HG02943 (cell line): ENCODE data around the gene ACAN.

Experiments used
- ATAC-seq: cut with Tn5 transposase; IDR thresholded peaks from one replicate; pipeline ENCODE4 v1.9.1; 2021; ENCODE audit warnings: mild to moderate bottlenecking, low read depth, moderate library complexity; ENCODE audit not compliant: unreplicated experiment

The ACAN gene

DNA sequence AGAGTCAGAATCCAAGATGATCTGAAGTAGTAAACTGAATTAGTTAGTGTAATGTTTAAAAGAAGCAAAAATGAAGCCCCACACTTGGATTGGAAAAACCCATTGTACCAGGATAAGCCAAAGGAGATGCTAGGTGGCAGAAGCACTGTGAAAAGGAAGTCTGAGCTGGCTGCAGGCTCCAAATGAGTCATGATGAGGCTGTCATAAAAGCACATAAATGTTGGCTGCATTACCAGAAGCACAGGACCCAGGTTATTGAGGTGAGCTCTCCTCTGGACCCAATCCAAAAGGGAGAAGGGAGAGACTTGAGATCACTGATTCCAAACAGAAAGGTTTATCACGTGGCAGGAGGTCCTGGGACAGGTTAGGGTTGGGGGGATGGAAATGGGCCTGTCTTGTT is 3.2 kb upstream of the ACAN start:
- no peak for ATAC-seq

DNA sequence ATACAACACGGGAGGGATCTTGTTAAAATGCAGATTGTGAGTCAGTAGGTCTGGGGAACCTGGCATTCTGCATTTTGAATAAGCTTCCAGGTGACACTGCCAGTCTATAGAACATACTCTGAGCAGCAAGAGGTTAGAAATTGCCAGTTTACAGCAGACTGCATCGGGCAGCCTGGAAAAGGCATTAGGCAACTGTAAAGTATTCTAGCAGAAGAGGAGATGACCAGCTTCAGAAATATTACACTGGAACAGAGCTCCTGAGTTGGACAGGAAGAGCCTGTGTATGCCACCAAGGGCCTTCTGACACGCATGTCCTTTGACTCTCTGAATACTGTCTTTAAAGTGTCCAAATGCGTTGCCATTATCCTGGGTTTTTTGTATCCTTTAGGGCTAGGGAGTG is 2.5 kb upstream of the ACAN start:
- ATAC-seq, result no peak

DNA sequence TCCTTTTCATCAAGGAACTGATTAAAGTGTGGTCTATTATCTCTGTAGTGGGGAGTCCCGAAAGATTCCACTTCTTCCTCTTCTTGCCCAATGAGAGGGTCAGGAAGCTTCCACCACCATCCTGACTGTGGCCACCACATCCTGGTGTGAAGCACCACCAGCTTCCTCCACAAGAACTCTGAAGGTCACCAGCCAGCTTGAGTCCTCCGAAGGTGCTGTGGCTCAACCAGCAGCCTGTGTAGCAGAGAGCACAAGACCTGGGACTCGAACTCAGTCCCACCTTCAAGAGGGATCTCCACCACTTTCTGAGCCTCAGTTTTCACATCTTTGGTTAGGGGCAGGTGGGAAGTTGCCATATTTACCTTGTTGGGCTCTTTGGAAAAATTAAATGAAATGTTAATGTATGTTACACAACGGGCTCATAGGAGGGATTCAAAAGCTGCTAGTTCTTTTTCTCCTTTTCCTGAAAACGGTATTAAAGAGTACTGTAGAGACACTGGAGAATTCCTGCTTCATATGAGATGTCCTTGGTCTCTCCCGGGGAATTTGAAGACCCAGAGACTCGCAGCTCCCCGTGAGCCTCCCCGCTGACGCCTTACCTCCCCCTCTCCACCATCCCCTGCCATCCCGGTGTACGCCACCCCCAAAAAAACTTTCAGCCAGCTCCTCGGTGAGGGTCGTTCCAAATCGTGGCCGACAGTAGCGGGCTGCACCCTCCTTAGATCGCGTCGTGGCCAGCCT is 816 bp upstream of the ACAN start:
- ATAC-seq, result no peak

DNA sequence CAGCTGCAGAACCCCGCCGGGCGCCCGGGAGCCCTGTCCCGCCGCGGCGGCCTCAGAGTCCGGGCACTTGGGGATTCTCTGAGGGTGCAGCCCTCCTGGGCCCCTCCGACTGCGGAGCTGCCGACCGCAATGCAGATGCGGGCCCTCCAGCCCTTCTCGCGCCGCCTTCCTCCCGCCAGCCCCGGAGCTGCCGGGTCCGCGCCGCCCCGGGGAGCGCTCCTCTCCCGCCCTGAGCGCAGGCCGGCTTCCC is 320 bp upstream of the ACAN start:
- ATAC-seq, result no peak

DNA sequence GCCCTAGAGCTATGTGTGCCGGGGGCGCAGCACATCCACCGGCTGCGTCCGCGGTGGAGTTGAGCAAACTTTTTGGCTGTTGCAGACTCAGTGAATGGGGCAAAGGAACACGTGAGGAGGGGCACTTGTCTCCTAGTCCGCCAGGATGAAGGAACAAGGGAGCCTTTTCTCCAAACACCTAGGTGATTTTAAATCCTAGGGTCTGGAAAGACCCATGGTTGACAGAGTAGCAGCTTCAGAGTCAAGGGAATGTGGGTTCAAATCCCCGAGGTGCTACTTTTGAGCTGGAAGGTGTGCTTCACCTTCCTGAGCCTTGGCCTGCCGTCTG is 648 bp downstream of the ACAN start:
- no peak for ATAC-seq

DNA sequence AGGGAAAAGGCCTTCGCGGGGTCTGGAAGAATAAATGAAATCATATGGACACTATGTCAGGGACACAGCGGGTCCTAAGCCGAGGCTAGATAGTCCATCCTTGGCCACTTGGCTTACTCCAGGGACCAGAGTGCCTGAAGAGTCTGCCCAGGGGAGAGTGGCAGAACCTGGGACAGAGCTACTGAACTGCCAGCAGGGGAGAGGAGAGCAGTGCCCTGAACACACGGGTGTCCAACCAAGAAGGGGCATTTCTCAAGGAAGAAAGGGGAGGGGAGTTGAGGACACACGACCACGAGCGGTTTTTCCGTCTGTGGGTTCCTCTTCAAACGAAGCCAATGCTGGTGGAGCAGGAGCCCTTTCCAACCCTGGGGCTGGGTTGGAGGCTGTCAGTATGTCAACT is 1.0 kb downstream of the ACAN start:
- ATAC-seq, result no peak

DNA sequence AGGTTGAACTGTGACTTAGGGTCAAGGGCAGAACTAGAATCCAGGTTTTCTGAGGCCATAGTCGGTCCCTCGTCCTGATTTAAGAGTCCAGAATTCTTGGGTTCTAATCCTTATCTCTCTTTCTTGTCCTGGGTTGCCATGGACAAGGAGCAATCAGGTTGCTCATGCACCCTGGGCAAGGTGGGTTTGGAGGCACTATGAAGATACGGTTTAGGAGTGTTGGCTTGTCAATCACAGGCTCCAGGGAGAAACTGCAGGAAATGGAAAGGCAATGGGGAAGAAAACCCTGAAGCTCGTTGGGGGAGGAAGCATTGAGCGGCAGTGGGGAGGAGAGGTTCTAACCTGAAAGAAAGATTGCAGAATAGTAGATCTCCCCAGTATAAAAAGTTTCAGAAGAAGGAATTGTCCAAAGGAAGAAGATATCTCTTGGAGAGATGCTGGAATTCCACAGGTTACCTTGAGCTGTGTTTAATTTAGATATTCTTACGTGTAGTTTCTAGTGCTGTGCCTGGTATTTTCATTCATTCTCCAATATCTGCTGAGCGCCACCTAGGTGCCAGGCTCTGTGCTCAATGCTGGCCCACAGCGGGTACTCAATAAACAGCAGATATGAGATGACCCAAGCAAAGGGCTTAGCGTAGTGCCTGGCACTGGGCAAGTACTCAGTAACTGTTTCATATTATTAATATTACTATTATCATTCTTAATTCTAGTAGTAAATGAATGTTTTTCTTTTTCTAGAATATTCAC is 2.0 kb downstream of the ACAN start:
- ATAC-seq, result no peak

DNA sequence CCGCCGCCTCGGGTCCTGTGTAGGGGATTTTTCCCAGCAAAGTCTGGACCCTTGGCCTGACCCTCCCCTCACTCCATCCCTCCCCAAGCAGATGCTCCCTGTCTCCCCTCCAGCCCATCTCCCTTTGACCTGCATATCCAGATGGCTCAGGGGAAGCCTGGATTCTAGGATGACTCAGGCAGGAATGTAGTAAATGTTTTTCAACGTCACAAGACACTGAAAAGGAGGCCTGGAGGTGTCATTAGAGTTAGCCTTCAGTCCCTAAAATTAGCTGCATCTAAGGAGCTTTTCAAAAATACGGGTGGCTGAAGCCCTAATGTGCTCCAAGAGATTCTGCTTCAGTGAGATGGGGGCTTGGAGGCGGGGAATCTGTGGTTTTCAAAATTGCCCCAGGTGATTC is 7.2 kb downstream of the ACAN start:
- no peak for ATAC-seq

DNA sequence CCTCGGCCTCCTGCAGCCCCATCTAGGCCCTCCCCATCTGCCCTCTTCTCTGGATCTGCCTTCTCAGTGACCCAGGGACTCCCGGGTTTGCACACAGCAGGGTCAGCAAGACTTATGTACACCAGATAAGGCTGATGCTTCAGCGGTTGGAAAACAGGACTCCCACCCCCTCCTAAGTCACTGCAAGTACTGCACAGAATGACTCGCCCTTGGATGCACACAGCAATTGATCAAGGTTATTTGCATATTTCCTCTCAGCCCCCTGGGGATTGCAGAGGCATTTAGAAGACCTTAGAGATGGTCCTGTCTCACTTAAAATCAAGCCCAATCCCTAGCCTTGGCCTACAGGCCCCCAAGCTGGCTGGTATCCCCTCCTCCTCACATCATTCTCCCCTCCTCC is 8.9 kb downstream of the ACAN start:
- ATAC-seq, result no peak

DNA sequence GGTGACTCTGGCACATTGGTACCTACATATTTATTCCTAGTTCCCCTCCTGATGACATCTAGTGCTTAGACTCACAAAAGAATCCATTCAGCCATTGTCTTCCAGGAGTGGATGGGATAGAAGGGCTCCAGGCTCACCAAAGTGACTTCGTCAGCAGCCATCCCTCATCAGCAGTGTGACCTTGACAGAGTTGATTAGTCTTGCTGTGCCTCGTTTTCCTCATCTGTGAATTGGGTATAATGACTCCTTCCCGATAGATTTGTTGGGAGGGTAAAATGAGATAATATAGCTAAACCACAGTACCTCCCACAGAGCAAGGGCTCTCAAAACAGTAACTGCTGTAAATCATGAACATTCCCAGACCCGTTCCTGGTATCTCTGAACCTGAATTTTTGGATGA is 10.7 kb downstream of the ACAN start:
- no peak for ATAC-seq

DNA sequence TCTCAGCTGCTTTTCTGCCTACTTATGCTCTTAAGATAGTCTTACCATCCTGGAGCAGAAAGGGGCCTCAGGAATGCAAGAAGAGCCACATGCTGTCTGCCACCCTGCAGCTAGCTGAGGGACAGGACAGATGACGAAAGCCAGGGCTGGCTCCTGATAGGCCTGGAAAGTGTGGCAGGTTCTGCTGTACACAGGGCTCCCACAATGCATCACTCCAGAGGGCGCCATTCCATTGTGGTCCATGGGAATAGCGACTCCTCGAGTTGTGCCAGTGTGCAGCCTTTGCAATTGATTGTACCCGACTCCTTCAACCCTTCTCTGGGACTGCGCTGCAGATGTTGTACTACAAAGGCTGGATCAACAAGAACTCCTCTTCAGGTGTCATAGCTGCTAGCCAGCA is 11.2 kb downstream of the ACAN start:
- ATAC-seq, result no peak

DNA sequence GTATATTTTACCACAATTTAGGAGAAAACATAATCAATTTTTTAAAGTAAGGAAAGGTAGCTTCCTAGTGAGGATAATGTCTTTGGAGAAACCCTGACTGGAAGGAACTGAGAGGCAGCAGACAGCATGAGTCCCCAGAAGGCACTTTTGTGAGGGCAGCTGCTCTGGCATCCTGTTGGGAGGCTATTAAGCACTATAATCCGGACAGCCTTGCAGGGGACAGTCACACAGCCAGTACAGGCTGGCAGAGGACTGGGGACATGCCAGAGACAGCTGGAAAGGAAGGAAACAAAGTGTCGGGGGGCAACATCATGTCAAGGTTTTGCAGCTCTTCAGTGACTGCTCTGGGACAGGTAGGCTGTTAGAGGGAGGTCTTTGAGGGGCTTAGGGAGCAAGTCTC is 15.7 kb downstream of the ACAN start:
- ATAC-seq, result no peak

DNA sequence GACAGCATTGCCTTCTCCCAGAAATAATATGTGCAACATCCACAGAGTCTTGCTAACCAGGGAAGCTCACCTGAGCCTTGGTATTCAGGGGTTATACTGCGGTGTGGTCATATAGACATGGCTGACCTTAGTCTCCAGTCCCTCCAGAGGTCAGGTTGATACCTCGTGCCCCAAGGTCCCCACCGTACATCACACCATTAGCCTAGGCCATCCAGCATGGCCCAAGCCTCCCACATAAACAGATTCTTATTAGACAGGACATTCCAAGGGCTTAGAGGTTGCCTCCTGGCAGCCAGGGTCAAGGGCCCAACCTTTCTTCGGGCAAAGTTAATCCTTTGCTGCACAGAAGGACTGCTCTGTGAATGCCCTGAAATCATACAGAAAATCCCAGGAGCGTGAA is 18.8 kb downstream of the ACAN start:
- no peak for ATAC-seq

DNA sequence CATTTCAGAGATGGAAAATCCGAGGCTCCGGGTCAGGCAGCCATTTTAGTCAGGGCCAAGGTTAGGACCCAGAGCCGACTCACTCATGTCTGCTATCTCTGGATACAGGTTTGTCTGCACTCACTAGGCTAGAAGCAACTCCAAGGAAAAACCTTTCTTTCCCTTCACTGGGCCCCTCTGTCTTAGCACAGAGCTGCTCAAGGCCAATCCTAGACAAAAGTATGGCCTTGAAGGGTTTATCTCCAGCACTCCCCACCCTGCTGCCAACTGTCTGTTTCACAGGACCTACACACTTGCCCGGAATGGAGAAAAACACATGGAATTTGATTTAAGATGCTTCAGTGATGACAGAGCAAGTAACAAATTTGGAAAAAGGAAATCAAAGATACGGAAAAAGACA is 25.6 kb downstream of the ACAN start:
- ATAC-seq, result no peak

DNA sequence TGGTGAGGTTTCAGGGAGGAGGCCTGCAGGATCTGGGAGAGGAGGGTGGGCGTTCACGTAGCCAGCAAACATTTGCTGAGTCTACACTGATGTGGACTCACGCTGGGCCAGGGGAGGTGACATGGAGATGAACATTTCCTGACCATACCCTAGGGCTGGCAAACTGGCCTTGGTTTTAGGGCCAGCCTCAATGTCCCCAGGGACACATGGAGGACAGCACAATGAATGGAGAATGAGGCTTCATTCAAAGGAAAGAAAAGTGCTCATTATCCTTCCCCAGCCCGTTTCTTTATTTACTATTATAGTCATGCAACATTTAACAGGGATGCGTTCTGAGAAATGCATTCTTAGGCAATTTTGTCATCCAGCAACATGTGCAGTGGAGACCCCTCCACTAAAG is 26.8 kb downstream of the ACAN start:
- no peak for ATAC-seq

DNA sequence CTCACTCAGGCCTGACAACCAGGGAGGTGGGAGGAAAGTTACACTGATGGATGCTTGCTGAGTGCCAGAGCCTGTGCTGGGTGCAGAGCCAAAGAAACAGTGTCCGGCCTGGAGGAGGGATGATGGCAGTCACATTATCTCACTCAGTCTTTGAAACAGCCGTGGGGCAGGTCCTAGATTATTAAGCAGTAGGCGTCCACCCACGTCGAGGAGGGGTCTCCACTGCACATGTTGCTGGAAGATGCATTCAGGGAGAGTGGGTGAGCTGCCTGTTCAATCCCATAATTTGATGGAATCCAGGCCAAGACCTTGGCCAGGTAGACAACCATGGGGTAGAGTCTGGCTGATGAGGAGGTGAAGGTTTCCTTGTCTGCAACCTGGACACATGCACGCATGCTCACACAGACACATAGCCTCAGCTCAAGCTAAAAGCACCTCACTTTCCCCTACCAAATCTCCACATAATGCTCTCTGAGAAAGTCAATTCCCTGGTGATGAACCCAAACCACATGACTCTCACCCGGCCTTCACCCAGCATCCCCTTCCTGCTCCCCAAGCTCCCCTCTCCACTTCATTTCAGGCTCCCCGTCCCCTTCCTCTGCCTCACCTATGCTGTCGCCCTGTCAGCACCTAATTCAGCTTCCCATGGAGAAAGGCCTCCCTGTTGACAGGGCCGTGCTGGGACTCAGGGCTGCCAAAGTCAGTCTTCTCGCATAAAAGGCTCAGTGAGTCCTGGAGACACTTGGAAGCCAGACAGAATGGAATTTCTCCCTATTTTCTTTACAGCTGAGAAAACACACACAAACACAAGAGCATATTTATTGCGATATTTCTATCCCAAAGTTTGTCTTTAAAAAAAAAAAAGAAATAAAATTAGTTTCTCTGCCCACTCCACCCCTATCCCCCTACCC is 29.8 kb downstream of the ACAN start:
- ATAC-seq, result no peak

DNA sequence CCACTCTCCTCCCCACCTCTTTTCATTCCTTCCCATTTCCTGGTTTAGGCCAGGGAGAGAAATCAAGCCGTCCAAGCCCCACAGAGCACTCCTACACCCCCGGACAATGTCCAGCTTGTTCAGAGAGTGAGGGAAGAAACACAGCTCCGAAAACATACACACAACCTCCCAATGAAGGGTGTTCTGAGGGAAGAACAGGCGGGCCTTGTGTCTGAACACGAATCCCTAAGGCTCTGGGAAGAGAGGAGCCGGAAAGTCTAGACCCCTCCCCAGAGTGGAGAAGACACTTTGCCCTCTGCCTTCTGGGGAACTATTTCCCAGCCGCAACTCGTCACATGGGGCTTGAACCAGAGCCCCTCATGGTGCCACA is 30.5 kb downstream of the ACAN start:
- ATAC-seq, result no peak

DNA sequence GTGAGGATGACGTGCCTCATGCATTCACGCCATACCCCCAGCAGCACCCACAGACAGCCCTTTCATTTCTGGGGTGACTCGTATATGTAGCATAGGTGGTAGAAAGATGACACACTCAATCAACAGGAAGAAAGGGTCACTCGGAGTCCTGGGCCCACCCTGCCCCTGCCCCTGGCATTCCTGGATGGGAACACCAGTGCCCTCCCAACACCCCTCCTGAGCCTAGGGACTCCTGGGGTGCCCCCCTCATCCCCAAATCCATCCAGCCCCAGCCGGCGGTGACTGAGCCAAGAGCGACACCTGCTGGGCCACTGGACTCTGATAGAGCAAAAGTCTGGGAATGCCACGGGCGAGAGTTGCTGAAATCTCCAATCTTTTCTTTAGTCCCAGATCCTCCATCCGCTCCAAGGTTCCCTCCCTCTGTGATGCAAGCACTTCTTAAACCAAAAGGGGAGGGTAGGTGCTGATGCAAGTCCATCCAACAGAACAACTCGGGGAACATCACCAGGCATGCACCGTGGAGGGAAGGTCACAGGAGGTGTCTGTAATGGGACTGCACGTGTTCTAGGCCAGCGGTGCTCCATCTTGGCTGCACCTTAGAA is 31.1 kb downstream of the ACAN start:
- ATAC-seq, result no peak

DNA sequence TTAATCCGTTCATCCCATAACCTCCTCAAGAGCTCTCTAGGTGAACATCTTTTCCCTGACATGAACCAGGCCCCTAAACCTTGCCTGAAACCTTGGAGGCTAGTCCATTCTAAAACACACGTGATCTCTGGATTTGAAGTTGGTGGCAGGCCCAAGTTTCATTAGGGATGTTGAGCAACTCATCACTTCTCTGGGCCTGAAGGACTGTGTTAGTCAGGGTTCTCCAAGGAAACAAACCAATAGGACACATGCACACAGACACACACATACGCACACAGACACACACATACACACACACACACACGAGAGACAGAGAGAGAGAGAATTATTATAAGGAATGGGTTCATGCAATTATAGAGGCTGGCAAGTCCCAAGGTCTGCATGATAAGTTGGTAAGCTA is 31.9 kb downstream of the ACAN start:
- no peak for ATAC-seq

DNA sequence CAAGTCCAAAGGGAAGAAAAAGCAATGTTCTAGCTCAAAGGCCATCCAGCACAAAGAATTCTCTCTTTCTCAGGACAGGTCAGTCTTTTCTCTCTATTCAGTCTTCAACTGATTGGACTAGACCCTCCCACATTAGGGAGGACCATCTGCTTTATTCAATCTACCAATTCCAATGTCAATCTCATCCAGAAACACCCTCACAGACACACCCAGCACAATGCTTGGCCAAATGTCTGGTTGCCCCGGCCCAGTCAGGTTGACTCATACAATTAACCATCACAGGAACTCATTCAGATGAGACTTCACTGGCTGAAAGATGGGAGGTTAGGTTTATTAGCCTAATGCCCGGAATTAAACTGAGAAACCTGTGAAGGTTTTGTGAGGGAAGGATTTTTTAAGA is 32.4 kb downstream of the ACAN start:
- ATAC-seq, result no peak

DNA sequence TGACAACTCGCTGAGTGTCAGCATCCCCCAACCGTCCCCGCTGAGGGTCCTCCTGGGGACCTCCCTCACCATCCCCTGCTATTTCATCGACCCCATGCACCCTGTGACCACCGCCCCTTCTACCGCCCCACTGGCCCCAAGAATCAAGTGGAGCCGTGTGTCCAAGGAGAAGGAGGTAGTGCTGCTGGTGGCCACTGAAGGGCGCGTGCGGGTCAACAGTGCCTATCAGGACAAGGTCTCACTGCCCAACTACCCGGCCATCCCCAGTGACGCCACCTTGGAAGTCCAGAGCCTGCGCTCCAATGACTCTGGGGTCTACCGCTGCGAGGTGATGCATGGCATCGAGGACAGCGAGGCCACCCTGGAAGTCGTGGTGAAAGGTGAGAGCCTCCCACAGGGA is 35.4 kb downstream of the ACAN start:
- ATAC-seq, result no peak
